Measurements from ENCODE around the gene BCAS3.

The BCAS3 gene

DNA sequence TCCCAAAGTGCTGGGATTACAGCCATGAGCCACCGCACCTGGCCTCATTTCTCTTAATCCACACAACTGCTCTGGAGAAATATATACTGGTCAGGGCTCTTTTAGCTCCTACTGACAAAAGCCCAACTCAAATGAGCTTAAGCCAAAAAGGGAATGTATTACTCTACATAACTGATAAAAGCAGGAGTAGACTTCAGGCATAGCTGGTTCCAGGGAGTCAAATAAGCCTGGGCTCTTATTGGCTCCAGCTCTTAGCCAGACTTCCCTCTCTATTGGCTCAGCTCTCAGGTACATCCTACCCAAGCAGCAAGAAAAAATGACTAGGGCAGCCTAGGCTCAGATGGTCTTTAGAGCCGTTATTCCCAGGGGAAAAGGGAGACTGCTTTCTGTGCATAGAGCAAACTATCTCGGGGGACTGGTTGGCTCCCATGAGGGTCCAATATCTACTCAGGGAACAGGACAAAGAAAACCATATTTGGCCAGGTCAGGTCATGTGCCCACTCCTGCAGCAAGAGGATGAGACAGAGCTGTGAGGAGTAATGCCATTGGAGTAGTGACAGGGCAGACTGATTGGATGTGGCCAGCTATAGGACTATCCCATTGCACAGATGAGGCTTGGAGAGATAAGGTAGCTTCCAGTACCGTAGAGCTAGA, 743.2 kb downstream of the BCAS3 start:
- ATAC-seq: no peak
- TF ChIP-seq ISL1 (CRISPR knock-in tag; IDR thresholded peaks at IDR 0.05): no peak
- TF ChIP-seq, protein P1, sequence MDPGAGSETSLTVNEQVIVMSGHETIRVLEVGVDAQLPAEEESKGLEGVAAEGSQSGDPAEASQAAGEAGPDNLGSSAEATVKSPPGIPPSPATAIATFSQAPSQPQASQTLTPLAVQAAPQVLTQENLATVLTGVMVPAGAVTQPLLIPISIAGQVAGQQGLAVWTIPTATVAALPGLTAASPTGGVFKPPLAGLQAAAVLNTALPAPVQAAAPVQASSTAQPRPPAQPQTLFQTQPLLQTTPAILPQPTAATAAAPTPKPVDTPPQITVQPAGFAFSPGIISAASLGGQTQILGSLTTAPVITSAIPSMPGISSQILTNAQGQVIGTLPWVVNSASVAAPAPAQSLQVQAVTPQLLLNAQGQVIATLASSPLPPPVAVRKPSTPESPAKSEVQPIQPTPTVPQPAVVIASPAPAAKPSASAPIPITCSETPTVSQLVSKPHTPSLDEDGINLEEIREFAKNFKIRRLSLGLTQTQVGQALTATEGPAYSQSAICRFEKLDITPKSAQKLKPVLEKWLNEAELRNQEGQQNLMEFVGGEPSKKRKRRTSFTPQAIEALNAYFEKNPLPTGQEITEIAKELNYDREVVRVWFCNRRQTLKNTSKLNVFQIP (CRISPR knock-in tag; IDR thresholded peaks at IDR 0.05; ENCODE audit: borderline replicate concordance, low read depth): no peak
- no peak for TF ChIP-seq ARNTL (CRISPR knock-in tag; IDR thresholded peaks at IDR 0.05; ENCODE audit: borderline replicate concordance, low read depth)
- no peak for TF ChIP-seq ZFP30 (CRISPR knock-in tag; IDR thresholded peaks at IDR 0.05)
- TF ChIP-seq CREB5 (CRISPR knock-in tag; IDR thresholded peaks at IDR 0.05; ENCODE audit: low read depth): no peak
- no peak for TF ChIP-seq OSR1 (CRISPR knock-in tag; IDR thresholded peaks at IDR 0.05)
- TF ChIP-seq, protein P2, sequence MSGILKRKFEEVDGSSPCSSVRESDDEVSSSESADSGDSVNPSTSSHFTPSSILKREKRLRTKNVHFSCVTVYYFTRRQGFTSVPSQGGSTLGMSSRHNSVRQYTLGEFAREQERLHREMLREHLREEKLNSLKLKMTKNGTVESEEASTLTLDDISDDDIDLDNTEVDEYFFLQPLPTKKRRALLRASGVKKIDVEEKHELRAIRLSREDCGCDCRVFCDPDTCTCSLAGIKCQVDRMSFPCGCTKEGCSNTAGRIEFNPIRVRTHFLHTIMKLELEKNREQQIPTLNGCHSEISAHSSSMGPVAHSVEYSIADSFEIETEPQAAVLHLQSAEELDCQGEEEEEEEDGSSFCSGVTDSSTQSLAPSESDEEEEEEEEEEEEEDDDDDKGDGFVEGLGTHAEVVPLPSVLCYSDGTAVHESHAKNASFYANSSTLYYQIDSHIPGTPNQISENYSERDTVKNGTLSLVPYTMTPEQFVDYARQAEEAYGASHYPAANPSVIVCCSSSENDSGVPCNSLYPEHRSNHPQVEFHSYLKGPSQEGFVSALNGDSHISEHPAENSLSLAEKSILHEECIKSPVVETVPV (CRISPR knock-in tag; IDR thresholded peaks at IDR 0.05): no peak
- TF ChIP-seq SNAI2 (CRISPR knock-in tag; IDR thresholded peaks at IDR 0.05): no peak
- no peak for TF ChIP-seq BACH2 (CRISPR knock-in tag; IDR thresholded peaks at IDR 0.05; ENCODE audit: borderline replicate concordance)
- no peak for TF ChIP-seq TCF4 (CRISPR knock-in tag; IDR thresholded peaks at IDR 0.05; ENCODE audit: borderline replicate concordance)
- no peak for TF ChIP-seq PPARA (CRISPR knock-in tag; IDR thresholded peaks at IDR 0.05; ENCODE audit: borderline replicate concordance)
- no peak for TF ChIP-seq ZC3H10 (CRISPR knock-in tag; IDR thresholded peaks at IDR 0.05)
- TF ChIP-seq, protein P3, sequence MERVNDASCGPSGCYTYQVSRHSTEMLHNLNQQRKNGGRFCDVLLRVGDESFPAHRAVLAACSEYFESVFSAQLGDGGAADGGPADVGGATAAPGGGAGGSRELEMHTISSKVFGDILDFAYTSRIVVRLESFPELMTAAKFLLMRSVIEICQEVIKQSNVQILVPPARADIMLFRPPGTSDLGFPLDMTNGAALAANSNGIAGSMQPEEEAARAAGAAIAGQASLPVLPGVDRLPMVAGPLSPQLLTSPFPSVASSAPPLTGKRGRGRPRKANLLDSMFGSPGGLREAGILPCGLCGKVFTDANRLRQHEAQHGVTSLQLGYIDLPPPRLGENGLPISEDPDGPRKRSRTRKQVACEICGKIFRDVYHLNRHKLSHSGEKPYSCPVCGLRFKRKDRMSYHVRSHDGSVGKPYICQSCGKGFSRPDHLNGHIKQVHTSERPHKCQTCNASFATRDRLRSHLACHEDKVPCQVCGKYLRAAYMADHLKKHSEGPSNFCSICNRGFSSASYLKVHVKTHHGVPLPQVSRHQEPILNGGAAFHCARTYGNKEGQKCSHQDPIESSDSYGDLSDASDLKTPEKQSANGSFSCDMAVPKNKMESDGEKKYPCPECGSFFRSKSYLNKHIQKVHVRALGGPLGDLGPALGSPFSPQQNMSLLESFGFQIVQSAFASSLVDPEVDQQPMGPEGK (CRISPR knock-in tag; IDR thresholded peaks at IDR 0.05; ENCODE audit: borderline replicate concordance): no peak

GRCh38 chr17:61421460-61421859, 743.8 kb downstream of the BCAS3 start:
- no peak for ATAC-seq
- TF ChIP-seq GLIS3 (CRISPR knock-in tag; IDR thresholded peaks at IDR 0.05) (no peak), ZFP30 (CRISPR knock-in tag; IDR thresholded peaks at IDR 0.05) (no peak), CREB5 (CRISPR knock-in tag; IDR thresholded peaks at IDR 0.05; ENCODE audit: low read depth) (no peak), TSHZ2 (CRISPR knock-in tag; IDR thresholded peaks at IDR 0.05) (no peak), ESRRG (CRISPR knock-in tag; IDR thresholded peaks at IDR 0.05) (no peak), ZNF8 (CRISPR knock-in tag; IDR thresholded peaks at IDR 0.05) (no peak), CSDC2 (CRISPR knock-in tag; IDR thresholded peaks at IDR 0.05) (no peak), RARB (CRISPR knock-in tag; IDR thresholded peaks at IDR 0.05) (no peak), TOX (CRISPR knock-in tag; IDR thresholded peaks at IDR 0.05; ENCODE audit: borderline replicate concordance) (no peak), BACH2 (CRISPR knock-in tag; IDR thresholded peaks at IDR 0.05; ENCODE audit: borderline replicate concordance) (no peak), ZC3H10 (CRISPR knock-in tag; IDR thresholded peaks at IDR 0.05) (no peak), ARNTL (CRISPR knock-in tag; IDR thresholded peaks at IDR 0.05; ENCODE audit: borderline replicate concordance, low read depth) (no peak), PPARA (CRISPR knock-in tag; IDR thresholded peaks at IDR 0.05; ENCODE audit: borderline replicate concordance) (no peak), ZFP3 (CRISPR knock-in tag; IDR thresholded peaks at IDR 0.05) (no peak), TCF4 (CRISPR knock-in tag; IDR thresholded peaks at IDR 0.05; ENCODE audit: borderline replicate concordance) (no peak), ISL1 (CRISPR knock-in tag; IDR thresholded peaks at IDR 0.05) (no peak), ZNF70 (CRISPR knock-in tag; IDR thresholded peaks at IDR 0.05) (no peak)
- TF ChIP-seq, protein P3 (CRISPR knock-in tag; IDR thresholded peaks at IDR 0.05; ENCODE audit: borderline replicate concordance): no peak
- TF ChIP-seq, protein P1 (CRISPR knock-in tag; IDR thresholded peaks at IDR 0.05; ENCODE audit: borderline replicate concordance, low read depth): no peak
